ENCODE data around the gene EPHA7.

GRCh38 chr6:93222071-93222851, 197.1 kb downstream of the EPHA7 start:
- TF ChIP-seq, protein P1, sequence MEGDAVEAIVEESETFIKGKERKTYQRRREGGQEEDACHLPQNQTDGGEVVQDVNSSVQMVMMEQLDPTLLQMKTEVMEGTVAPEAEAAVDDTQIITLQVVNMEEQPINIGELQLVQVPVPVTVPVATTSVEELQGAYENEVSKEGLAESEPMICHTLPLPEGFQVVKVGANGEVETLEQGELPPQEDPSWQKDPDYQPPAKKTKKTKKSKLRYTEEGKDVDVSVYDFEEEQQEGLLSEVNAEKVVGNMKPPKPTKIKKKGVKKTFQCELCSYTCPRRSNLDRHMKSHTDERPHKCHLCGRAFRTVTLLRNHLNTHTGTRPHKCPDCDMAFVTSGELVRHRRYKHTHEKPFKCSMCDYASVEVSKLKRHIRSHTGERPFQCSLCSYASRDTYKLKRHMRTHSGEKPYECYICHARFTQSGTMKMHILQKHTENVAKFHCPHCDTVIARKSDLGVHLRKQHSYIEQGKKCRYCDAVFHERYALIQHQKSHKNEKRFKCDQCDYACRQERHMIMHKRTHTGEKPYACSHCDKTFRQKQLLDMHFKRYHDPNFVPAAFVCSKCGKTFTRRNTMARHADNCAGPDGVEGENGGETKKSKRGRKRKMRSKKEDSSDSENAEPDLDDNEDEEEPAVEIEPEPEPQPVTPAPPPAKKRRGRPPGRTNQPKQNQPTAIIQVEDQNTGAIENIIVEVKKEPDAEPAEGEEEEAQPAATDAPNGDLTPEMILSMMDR (IDR thresholded peaks at IDR 0.05) = no peak
- no peak for TF ChIP-seq POLR2A (IDR thresholded peaks at IDR 0.05)

Data from thyroid gland (tissue), 4 donors.